Activated naive CD4-positive, alpha-beta T cell treated with anti-CD3 and anti-CD28 coated beads, Interleukin-2, amount 50 U/mL, for 16 hours (primary cell): ENCODE data around the gene TEX54.
"Not testable (repeated sequence)": the region's sequence is repeated elsewhere in the genome, so short reads cannot be mapped to it uniquely, and the experiment has no call there.

Experiments used
- DNase-seq: peaks from one replicate; pipeline ENCODE4 v3.0.0-alpha.2; 2020

The TEX54 gene

DNA sequence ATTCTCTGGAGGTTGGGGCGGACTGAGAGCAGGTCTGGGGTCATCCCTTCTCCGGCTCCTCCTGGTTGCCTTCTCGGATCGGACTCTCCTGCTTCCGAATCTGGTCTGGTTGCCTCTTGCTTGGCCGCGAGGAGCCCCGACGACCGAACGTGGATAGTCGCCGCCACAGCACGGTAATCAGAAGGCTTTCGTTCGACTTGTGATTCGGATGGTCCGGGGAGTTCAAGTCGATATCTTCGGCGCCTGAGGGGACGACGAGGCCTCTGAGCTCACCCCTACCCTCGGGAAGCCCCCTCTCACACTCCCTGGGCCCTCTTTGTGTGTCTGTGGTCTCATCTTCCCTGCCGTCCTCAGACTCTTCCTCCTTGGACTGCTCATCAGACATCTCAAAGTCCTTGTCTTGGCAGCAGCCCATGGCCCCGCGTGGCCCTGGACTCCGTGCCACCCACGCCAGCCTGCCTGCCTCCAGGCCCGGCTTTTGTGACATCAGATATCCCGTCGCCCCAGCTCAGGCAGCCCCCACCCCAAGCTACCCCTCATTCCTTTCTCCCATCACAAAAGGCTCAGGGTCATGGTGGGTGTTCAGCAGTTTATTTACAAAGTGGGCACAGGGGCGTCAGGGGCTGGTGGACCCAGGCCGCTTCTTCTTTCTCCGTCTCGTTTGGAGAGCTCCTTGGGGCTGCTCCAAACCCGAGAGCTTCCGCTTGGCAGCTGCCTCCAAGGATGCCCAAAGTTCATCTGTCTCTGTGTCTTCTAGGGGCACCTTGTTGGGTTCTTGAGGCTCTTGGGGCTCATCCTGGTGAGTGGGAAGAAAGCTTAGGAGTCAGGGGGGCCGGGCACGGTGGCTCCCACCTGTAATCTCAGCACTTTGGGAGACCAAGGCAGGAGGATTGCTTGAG, at the start of gene TEX54:
Gene TEX54, minus strand, starts transcription at position 506 of the 899 bp plus-strand sequence.
- DNase-seq: no peak

- DNase-seq: peak; percentile 29
These were observed 49.7 kb upstream of the TEX54 start for GRCh38 chr11:62882431-62882749.

DNA sequence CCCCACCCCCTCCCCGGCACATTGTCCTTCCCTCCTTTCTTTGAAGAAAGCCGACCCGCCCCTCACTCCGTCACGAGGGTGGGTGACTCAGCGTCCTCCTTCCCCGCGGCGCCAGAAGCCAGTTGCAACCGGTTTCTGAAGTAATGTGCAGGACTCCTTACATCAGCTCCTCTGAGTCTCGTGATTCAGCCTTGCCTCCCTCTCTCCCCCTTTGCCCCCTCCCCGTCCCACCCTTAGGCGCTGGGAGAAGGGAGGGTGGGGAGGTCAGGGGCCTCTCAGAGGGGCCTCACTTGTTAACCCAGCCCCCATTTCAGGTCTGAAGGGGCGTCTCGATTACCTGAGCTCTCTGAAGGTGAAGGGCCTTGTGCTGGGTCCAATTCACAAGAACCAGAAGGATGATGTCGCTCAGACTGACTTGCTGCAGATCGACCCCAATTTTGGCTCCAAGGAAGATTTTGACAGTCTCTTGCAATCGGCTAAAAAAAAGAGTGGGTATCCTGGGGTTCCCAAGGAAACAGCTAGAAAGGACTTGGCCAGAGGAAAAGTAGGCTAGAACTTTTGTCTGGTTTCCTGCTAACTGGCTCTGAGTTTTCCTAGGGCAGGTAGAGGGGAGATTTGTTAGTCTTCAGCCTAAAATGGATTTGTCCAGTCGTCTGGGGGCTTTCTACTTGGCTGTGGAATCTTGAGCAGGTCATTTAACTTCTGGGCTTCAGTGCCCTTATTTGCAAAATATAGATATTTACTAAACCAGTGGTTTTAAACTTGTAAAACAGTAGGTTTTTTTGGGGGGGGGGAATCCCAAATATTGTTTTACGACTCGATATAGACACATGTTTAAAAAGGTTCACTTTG, 49.2 kb upstream of the TEX54 start:
- DNase-seq: peak; percentile 96

GRCh38 chr11:62880803-62881578, 48.4 kb upstream of the TEX54 start, which contains the start of gene SLC3A2:
Gene SLC3A2 (plus strand): TSS chr11:62880896. CDS start chr11:62881024, 128 bp downstream.
- peak; percentile 88 for DNase-seq

DNA sequence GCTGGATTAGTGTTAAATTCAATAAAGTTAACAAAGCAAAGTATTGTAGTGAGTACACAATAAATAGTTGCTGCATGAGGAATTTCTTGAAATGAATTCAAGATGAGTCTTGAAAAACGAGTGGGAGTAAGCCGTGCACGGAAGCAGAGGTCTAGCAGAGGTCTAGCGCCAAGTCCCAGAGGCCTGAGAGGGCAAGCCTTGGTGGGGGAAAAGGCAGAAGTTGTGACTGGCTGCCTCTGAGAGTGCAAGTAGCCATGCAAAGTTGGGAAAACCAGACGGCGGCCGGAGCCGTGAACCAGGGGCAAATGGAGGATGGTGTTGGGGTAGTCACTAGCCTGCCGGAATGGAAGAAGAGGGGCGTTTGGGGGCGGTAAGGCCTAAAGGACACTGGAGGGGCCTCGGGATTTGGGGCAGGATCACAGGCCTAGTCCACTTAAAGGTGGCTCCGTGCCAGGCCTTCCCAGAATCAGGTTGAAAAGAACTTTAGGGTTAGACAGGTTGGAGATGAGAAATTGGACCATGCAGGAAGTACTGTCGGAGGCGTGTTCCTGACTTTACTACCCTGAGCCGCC, 47.7 kb upstream of the TEX54 start:
- DNase-seq: peak; percentile 53

- DNase-seq: no peak
These were observed 46.8 kb upstream of the TEX54 start for GRCh38 chr11:62879235-62879978.

GRCh38 chr11:62876712-62877111, 44.1 kb upstream of the TEX54 start:
- DNase-seq: no peak

GRCh38 chr11:62875698-62876478, 43.2 kb upstream of the TEX54 start:
- DNase-seq: no peak

DNA sequence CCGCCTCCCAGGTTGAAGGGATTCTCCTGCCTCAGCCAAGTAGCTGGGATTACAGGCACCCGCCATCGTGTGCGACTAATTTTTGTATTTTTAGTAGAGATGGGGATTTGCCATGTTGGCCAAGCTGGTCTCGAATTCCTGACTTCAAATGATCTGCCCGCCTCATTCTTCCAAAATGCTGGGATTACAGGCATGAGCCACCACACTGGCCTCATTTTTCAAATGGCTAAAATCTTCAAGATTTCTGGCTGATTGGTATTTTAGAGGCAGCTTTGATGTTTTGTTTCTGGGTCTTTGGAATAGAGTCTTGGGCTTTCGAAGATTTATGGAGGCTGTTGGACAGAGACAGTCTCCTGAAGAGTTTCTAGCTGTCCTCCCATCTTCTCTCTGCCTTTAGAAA, 42.2 kb upstream of the TEX54 start:
- no peak for DNase-seq

- DNase-seq: no peak
These were observed 33.0 kb upstream of the TEX54 start for GRCh38 chr11:62865635-62866034.

DNA sequence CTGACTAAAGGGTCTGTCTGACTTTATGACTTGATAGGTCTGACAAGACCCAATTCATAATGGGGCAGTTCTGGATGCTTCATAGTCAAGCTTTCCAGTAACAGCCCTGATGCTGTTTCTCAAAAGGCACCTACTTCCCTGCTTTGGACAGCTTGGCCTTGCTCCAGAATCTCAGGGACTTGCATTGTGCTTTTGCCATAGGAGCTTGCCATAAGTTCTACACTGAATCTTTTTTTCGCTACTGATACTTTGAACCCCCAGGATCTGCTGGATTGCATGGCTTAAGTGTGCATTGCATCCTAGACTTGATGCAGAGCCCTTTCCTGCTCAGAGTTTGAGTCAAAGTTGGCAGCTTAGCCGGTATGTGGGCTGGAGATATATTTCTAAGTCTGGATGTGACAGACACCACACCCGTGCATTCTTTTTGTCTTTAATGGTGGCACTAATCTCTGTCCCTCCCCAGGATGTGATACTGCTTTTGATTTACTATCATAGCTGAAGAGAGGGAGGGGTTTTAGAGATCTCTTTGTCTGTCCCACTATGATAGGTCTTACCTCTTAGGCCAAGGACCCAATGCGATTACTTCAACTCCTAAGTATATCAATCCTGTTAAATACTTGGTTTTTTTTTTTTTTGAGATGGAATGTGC, 31.2 kb upstream of the TEX54 start:
- DNase-seq: no peak

DNA sequence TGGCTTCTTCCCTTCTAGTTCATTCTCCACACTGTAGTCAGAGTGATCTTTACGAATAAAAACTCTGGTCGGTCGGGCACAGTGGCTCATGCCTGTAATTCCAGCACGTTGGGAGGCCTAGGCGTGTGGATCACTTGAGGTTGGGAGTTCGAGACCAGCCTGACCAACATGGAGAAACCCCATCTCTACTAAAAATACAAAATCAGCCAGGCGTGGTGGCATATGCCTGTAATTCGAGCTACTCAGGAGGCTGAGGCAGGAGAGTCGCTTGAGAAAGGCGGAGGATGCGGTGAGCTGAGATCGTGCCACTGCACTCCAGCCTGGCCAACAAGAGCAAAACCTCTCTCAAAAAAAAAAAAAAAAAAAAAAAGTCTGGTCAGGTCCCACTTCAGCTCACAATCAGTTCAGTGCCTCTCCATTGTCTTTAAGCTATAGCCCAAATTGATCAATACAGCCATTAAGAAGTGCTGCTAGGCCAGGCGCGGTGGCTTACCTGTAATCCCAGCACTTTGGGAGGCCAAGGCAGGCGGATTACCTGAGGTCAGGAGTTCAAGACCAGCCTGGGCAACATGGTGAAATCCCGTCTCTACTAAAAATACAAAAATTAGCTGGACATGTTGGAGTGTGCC, 29.0 kb upstream of the TEX54 start:
- DNase-seq: not testable (repeated sequence)

GRCh38 chr11:62860835-62861563, 28.4 kb upstream of the TEX54 start:
- DNase-seq: no peak

GRCh38 chr11:62859281-62859703, 26.7 kb upstream of the TEX54 start:
- not testable (repeated sequence) for DNase-seq

- no peak for DNase-seq
These were observed 25.6 kb upstream of the TEX54 start for GRCh38 chr11:62858201-62858600.

DNA sequence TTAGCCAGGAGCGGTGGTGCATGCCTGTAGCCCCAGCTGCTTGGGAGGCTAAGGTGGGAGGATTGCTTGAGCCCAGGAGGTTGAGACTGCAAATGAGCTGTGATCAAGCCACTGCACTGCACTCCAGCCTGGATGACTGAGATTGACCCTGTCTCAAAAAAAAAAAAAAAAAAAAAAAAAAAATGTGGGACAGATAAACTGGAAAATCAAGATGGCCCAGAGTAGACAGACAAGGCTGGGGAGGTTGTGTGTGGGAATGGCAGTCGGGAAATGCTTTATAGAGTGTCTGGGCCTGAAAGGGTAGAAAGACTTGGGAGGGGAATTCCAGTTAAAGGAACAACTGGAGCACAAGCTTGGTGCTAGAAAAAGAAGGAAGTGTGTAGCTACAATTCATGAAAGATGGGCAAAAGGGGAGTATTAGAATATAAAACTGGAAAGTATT, 24.9 kb upstream of the TEX54 start:
- DNase-seq: no peak

GRCh38 chr11:62856333-62856895, 23.8 kb upstream of the TEX54 start:
- DNase-seq: no peak

GRCh38 chr11:62855571-62856332, 23.1 kb upstream of the TEX54 start:
- DNase-seq: peak; percentile 96
